ENCODE data around the gene MTUS2. TPM values are rescaled to one million over a fixed set of nuclear protein-coding genes. Genes with fewer than 3 reads are reported as not detected.

The MTUS2 gene
- total RNA-seq, 1 experiment from 2014 or later = 1.7 TPM

DNA sequence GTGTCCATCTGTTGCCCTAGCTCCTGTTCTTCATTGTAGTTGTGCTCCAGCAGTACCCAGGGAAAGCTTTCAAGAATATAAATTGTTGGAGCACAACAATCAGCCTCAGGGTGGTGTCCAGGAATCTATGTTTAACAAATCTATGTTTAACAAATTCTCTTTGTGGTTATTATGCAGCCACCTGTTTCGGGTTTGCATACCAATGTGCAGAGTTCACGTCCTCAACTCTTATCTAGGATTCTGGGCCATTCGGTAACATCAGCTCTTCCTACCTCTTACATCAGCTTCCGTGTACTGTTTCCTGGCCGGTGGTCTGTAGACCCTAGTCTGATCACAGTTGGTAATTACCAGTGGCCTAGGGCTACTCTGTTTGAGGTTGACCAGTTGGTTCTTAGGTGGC is 17.0 kb downstream of the MTUS2 start:
- Mint-ChIP-seq H3K27ac (ENCODE audit: unreplicated experiment) (no peak overlapping the region), H3K9me3 (ENCODE audit: unreplicated experiment) (no peaks in the 10 kb centered on the region), H3K4me1 (ENCODE audit: low read depth, unreplicated experiment) (no peaks in the 10 kb centered on the region), H3K27me3 (ENCODE audit: insufficient read depth, unreplicated experiment) (peaks cover 13% of the 10 kb centered on the region), H3K36me3 (ENCODE audit: insufficient read depth, unreplicated experiment) (no peaks in the 10 kb centered on the region), H3K4me3 (ENCODE audit: unreplicated experiment) (no peak overlapping the region)
- intact Hi-C loops (cut with micrococcal nuclease; ENCODE audit: unreplicated experiment) = no loop called here
- Histone ChIP-seq H3K36me3 (ENCODE audit: control insufficient read depth, insufficient read depth, low read length) (no peaks in the 10 kb centered on the region), H3K4me3 (ENCODE audit: low read depth, low read length) (no peak overlapping the region), H3K27me3 (replicated peaks; ENCODE audit: control insufficient read depth, insufficient read depth, low read length) (no peaks in the 10 kb centered on the region; the same call in none of the 2 replicates), H3K4me1 (no peaks in the 10 kb centered on the region), H3K9me3 (no peaks in the 10 kb centered on the region)
- ChIA-PET CTCF (no interaction called here), POLR2A (no interaction called here)
- no TSS peak for BruUV-seq (replicated peaks)
- DNase-seq = no peak
- no peak for TF ChIP-seq CTCF (IDR thresholded peaks at IDR 0.05; ENCODE audit: insufficient read depth in 1 of 2, low read depth in 1 of 2, low read length in 1 of 2, severe bottlenecking in 1 of 2, unreplicated experiment in 1 of 2)

DNA sequence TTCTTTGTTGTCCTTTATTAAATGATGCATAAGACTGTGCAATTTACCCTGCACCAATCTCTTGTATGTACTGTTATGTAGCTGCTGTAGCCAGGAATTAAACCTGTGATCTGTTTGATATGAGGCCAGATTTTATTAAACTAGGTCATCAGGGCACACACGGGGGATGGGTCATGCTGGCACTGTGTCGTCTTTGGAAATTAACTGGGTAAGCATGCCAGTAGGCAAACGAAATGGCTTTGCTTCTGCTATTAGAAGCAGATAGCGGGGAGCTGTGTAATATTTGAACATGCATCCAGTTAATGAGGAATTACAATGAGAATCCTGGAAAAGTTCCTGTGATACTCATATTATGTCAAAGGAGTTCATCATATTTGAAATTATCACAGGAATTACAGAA is 23.5 kb downstream of the MTUS2 start:
- no peaks in the 10 kb centered on the region for H3K4me1 Mint-ChIP-seq (ENCODE audit: low read depth, unreplicated experiment)
- H3K4me3 ChIP-seq (ENCODE audit: low read depth, low read length) = no peak overlapping the region
- no peak for DNase-seq
- H3K9me3 ChIP-seq = no peaks in the 10 kb centered on the region
- ChIA-PET POLR2A (no interaction called here), CTCF (no interaction called here)
- H3K9me3 Mint-ChIP-seq (ENCODE audit: unreplicated experiment) = no peaks in the 10 kb centered on the region
- no peak for TF ChIP-seq CTCF (IDR thresholded peaks at IDR 0.05; ENCODE audit: insufficient read depth in 1 of 2, low read depth in 1 of 2, low read length in 1 of 2, severe bottlenecking in 1 of 2, unreplicated experiment in 1 of 2)
- H3K36me3 ChIP-seq (ENCODE audit: control insufficient read depth, insufficient read depth, low read length) = no peaks in the 10 kb centered on the region
- no peaks in the 10 kb centered on the region for H3K36me3 Mint-ChIP-seq (ENCODE audit: insufficient read depth, unreplicated experiment)
- H3K27me3 ChIP-seq (replicated peaks; ENCODE audit: control insufficient read depth, insufficient read depth, low read length) = no peaks in the 10 kb centered on the region; the same call in 1 of the 2 replicates
- H3K27ac Mint-ChIP-seq (ENCODE audit: unreplicated experiment) = no peak overlapping the region
- intact Hi-C loops (cut with micrococcal nuclease; ENCODE audit: unreplicated experiment) = no loop called here
- no TSS peak for BruUV-seq (replicated peaks)
- no peak overlapping the region for H3K4me3 Mint-ChIP-seq (ENCODE audit: unreplicated experiment)
- H3K4me1 ChIP-seq = no peaks in the 10 kb centered on the region
- peaks cover 17% of the 10 kb centered on the region for H3K27me3 Mint-ChIP-seq (ENCODE audit: insufficient read depth, unreplicated experiment)

DNA sequence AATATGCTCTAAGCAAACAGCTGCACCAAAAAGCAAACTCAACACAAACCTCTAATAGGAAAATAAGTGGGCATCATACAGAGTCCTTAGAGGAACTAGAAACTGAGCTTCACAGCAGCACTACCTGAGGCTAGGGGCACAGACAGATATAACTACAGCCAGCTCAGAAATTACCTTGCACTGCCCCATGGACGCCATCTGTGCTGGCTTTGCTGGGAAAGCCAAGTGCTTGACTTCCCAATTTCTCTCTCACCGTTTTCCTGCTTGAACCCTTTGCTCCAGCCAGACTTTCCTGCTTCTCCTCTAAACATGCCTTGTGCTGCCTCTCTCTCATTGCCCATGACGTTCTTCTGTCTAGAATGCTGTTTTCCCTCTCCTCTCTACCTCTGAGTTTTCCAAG is 29.3 kb downstream of the MTUS2 start:
- TF ChIP-seq CTCF (IDR thresholded peaks at IDR 0.05; ENCODE audit: insufficient read depth in 1 of 2, low read depth in 1 of 2, low read length in 1 of 2, severe bottlenecking in 1 of 2, unreplicated experiment in 1 of 2) = no peak
- Mint-ChIP-seq H3K9me3 (ENCODE audit: unreplicated experiment) (no peaks in the 10 kb centered on the region), H3K27ac (ENCODE audit: unreplicated experiment) (no peak overlapping the region), H3K4me1 (ENCODE audit: low read depth, unreplicated experiment) (no peaks in the 10 kb centered on the region), H3K36me3 (ENCODE audit: insufficient read depth, unreplicated experiment) (no peaks in the 10 kb centered on the region), H3K27me3 (ENCODE audit: insufficient read depth, unreplicated experiment) (peaks cover 18% of the 10 kb centered on the region), H3K4me3 (ENCODE audit: unreplicated experiment) (no peak overlapping the region)
- POLR2A ChIA-PET = no interaction called here
- no TSS peak for BruUV-seq (replicated peaks)
- Histone ChIP-seq H3K9me3 (no peaks in the 10 kb centered on the region), H3K36me3 (ENCODE audit: control insufficient read depth, insufficient read depth, low read length) (no peaks in the 10 kb centered on the region), H3K4me1 (no peaks in the 10 kb centered on the region), H3K4me3 (ENCODE audit: low read depth, low read length) (no peak overlapping the region), H3K27me3 (replicated peaks; ENCODE audit: control insufficient read depth, insufficient read depth, low read length) (peaks cover 3% of the 10 kb centered on the region; the same call in 1 of the 2 replicates)
- CTCF ChIA-PET = no interaction called here
- DNase-seq = no peak
- intact Hi-C loops (cut with micrococcal nuclease; ENCODE audit: unreplicated experiment) = no loop called here
